HepG2 (cell line): Measurements from ENCODE around the gene KAZN. TPM values are rescaled to one million over a fixed set of nuclear protein-coding genes. Genes with fewer than 3 reads are reported as not detected.
A peak's percentile ranks its signal among the peaks of the same experiment; 100 is the strongest.

Experiments used
- ATF2 ChIP-seq: sonication (generic); formaldehyde crosslinking; IDR thresholded peaks from 2 replicates; pipeline ENCODE4 v1.4.0; 2020; ENCODE audit warnings: missing genetic modification reagents
- CTCF ChIP-seq: sonication (generic); formaldehyde crosslinking; IDR thresholded peaks from 2 replicates; pipeline ENCODE4 v1.5.0; 2020; ENCODE audit warnings: mild to moderate bottlenecking, missing genetic modification reagents, moderate library complexity
- GLMP ChIP-seq: sonication (generic); formaldehyde crosslinking; IDR thresholded peaks from 2 replicates; pipeline ENCODE4 v1.9.0; 2021; ENCODE audit warnings: missing genetic modification reagents, mild to moderate bottlenecking, borderline replicate concordance
- RBM22 ChIP-seq: fragments of 200-400 bp; formaldehyde crosslinking; optimal IDR thresholded peaks from 2 replicates; pipeline ENCODE3; 2017; ENCODE audit warnings: mild to moderate bottlenecking, low read length, moderate library complexity
- SIN3A ChIP-seq: IDR thresholded peaks from 2 replicates; pipeline ENCODE4 v1.6.1; 2011; ENCODE audit warnings: low read depth, mild to moderate bottlenecking, control low read depth, low read length, borderline replicate concordance
- STAG1 ChIP-seq: sonication (generic); formaldehyde crosslinking; IDR thresholded peaks from 2 replicates; pipeline ENCODE4 v1.4.0; 2020; ENCODE audit warnings: missing genetic modification reagents
- ZFP41 ChIP-seq: sonication (generic); formaldehyde crosslinking; IDR thresholded peaks from 2 replicates; pipeline ENCODE4 v1.4.0; 2020; ENCODE audit warnings: mild to moderate bottlenecking, missing genetic modification reagents, borderline replicate concordance
- ZFX ChIP-seq: sonication (generic); formaldehyde crosslinking; IDR thresholded peaks from 2 replicates; pipeline ENCODE4 v1.4.0; 2020; ENCODE audit warnings: mild to moderate bottlenecking, low read depth, missing genetic modification reagents, moderate library complexity
- ZFY ChIP-seq: sonication (generic); formaldehyde crosslinking; IDR thresholded peaks from 2 replicates; pipeline ENCODE4 v1.4.0; 2020; ENCODE audit warnings: missing genetic modification reagents
- ZNF780A ChIP-seq: sonication (generic); formaldehyde crosslinking; IDR thresholded peaks from 2 replicates; pipeline ENCODE4 v1.8.0; 2022; ENCODE audit warnings: mild to moderate bottlenecking, missing genetic modification reagents, moderate library complexity
- polyA plus RNA-seq, 8 experiments: library from polyadenylated mRNA; depleted of rRNA in 3 of 8; stranded (reverse) in 7 of 8; unstranded in 1 of 8; fragments of >200 nt; fragmentation: Illumina TruSeq in 4 of 8; extraction: Trizol in 4 of 8; gene quantifications; 2 replicates each; pipeline versions ENCODE4 v1.2.1 to v1.2.3, GENCODE V29; 2011 to 2016; ENCODE audit warnings: low read depth in 4 of 8, missing spikeins in 1 of 8, mixed read lengths in 1 of 8; ENCODE audit not compliant: insufficient read depth in 1 of 8
- total RNA-seq, 5 experiments: library from RNA; depleted of rRNA; stranded (reverse); fragments of >200 nt; fragmentation: Illumina TruSeq; extraction: Trizol; gene quantifications; 2 replicates each; pipeline ENCODE4 v1.2.3, GENCODE V29; 2016; ENCODE audit warnings: low read depth in 1 of 5

KAZN gene
- total and polyA plus RNA-seq, 2 of the 13 experiments (the other 11 are each of a cell fraction or from before 2014, with no cell fraction given): 10.4 to 13.5 TPM

GRCh38 chr1:15046487-15047165 is 448.1 kb downstream of the KAZN start (continued):
- TF ChIP-seq ATF2: no peak
- peak; percentile 65 for TF ChIP-seq ZFY
- TF ChIP-seq SIN3A: no peak
- TF ChIP-seq ZFP41 (CRISPR knock-in tag): no peak
- peak; percentile 71 for TF ChIP-seq ZFX (CRISPR knock-in tag)
- peak; percentile 94 for TF ChIP-seq STAG1 (CRISPR knock-in tag)
- TF ChIP-seq GLMP (CRISPR knock-in tag): no peak
- TF ChIP-seq CTCF (CRISPR knock-in tag): peak; percentile 88
- TF ChIP-seq RBM22: peak; percentile 43
- no peak for TF ChIP-seq ZNF780A (CRISPR knock-in tag)
- TF ChIP-seq, all 625 proteins: peak for 13
